K562 (cell line): ENCODE results near the gene ENPP7. TPM values are rescaled to one million over a fixed set of nuclear protein-coding genes. Genes with fewer than 3 reads are reported as not detected.

Experiments used
- ATAC-seq: fragments of 200-7000 bp; cut with Tn5 transposase; 3 replicates; pipeline ENCODE4 v1.9.1; 2020; ENCODE audit warnings: moderate library complexity
- BruUV-seq: library from RNA; stranded (reverse); fragments of 400-500 nt; replicated peaks from 2 replicates; lab custom pipeline; 2021; lab: Mats Ljungman, UMichigan
- CTCF ChIA-PET: fragments of 300-600 bp; formaldehyde crosslinking; extraction: SDS; loops from one replicate; lab custom pipeline; 2021; ENCODE audit warnings: low intra/inter-chr PET ratio; lab: Yijun Ruan, JAX
- POLR2A ChIA-PET: fragments of 300-600, 350-650 bp; sonication (Branson Sonifier 250); formaldehyde crosslinking; extraction: SDS; loops from one replicate; lab custom pipeline; 2021; ENCODE audit warnings: antibody characterized with exemption, inconsistent platforms; lab: Yijun Ruan, JAX
- DNase-seq, 4 experiments: peaks; one replicate each; pipeline versions ENCODE4 v3.0.0 to v3.0.0-alpha.2; 2011 to 2018; ENCODE audit warnings: low spot score in 3 of 4, mixed read lengths in 3 of 4; ENCODE audit errors: extremely low read depth in 1 of 4
- FAIRE-seq: peaks from 2 replicates; lab custom pipeline; 2011; peaks lifted over from hg19 to GRCh38; lab: Jason Lieb, UNC
- H2AFZ ChIP-seq: 2 replicates; pipeline ENCODE4 v1.6.0; 2011; ENCODE audit warnings: low read depth, low read length, control low read depth, inconsistent platforms
- H3K27ac ChIP-seq: fragments of 200-600 bp; 3 replicates; pipeline ENCODE4 v1.8.0; 2011; ENCODE audit warnings: low read depth, mild to moderate bottlenecking, control low read depth, inconsistent platforms, low read length, moderate library complexity, mixed read lengths; ENCODE audit errors: extremely low read depth
- H3K27me3 ChIP-seq, 2 experiments: fragments of 300-600 bp in 1 of 2; 2 replicates in 1 of 2; 3 replicates in 1 of 2; pipeline versions ENCODE4 v1.6.0 to v1.8.0; 2011; ENCODE audit warnings: inconsistent platforms in 2 of 2, low read length in 2 of 2, mild to moderate bottlenecking in 1 of 2, mixed read lengths in 1 of 2, moderate library complexity in 1 of 2; ENCODE audit not compliant: control insufficient read depth in 2 of 2, insufficient read depth in 2 of 2
- H3K36me3 ChIP-seq: fragments of 300-600 bp; 3 replicates; pipeline ENCODE4 v1.8.0; 2011; ENCODE audit warnings: mild to moderate bottlenecking, low read length, inconsistent platforms; ENCODE audit not compliant: control insufficient read depth, insufficient read depth
- H3K4me1 ChIP-seq, 2 experiments: fragments of 200-600 bp in 1 of 2; replicated peaks in 1 of 2; 2 replicates in 1 of 2; 3 replicates in 1 of 2; pipeline versions ENCODE4 v1.5.1 to v1.8.0; 2011; ENCODE audit warnings: inconsistent platforms in 2 of 2, low read length in 2 of 2, mild to moderate bottlenecking in 1 of 2, mixed read lengths in 1 of 2, moderate library complexity in 1 of 2; ENCODE audit not compliant: control insufficient read depth in 2 of 2, insufficient read depth in 2 of 2
- H3K4me2 ChIP-seq: 2 replicates; pipeline ENCODE4 v1.6.1; 2011; ENCODE audit warnings: low read length, control low read depth, inconsistent platforms, mixed read lengths; ENCODE audit not compliant: insufficient read depth
- H3K4me3 ChIP-seq: fragments of 200-600 bp; sonication (generic), shearing (Covaris generic); 2 replicates; pipeline ENCODE4 v1.5.1; 2016; ENCODE audit warnings: control low read depth, inconsistent platforms
- H3K79me2 ChIP-seq: fragments of 200-600 bp; 3 replicates; pipeline ENCODE4 v1.8.0; 2011; ENCODE audit warnings: low read length, inconsistent platforms; ENCODE audit not compliant: control insufficient read depth, insufficient read depth
- H3K9ac ChIP-seq, 2 experiments: 2 replicates each; pipeline versions ENCODE4 v1.6.0 to v1.6.1; 2011; ENCODE audit warnings: low read depth in 2 of 2, low read length in 2 of 2, control low read depth in 1 of 2, inconsistent platforms in 1 of 2, mild to moderate bottlenecking in 1 of 2, mixed read lengths in 1 of 2; ENCODE audit not compliant: insufficient read depth in 1 of 2
- H3K9me1 ChIP-seq: one replicate; pipeline ENCODE4 v1.6.0; 2011; ENCODE audit warnings: inconsistent platforms, mild to moderate bottlenecking, low read length, moderate library complexity; ENCODE audit not compliant: control insufficient read depth, insufficient read depth
- H3K9me3 ChIP-seq: replicated peaks from 2 replicates; pipeline ENCODE4 v1.5.1; 2011; ENCODE audit warnings: low read depth, low read length, inconsistent platforms; ENCODE audit not compliant: control insufficient read depth, insufficient read depth
- H4K20me1 ChIP-seq: replicated peaks from 2 replicates; pipeline ENCODE4 v1.6.1; 2011; ENCODE audit warnings: low read length, inconsistent platforms, mixed read lengths; ENCODE audit not compliant: control insufficient read depth, insufficient read depth
- C11orf30 ChIP-seq: fragments of 450-650 bp; IDR thresholded peaks from 2 replicates; pipeline ENCODE4 v1.6.1; 2016; ENCODE audit warnings: low read depth, mild to moderate bottlenecking
- CBFB ChIP-seq: sonication (generic); formaldehyde crosslinking; IDR thresholded peaks from 2 replicates; pipeline ENCODE4 v1.4.0; 2020; ENCODE audit warnings: mild to moderate bottlenecking, missing genetic modification reagents
- CBX5 ChIP-seq: IDR thresholded peaks from 2 replicates; pipeline ENCODE4 v1.6.1; 2014; ENCODE audit warnings: low read depth, borderline replicate concordance
- CHD4 ChIP-seq: fragments of 200-600 bp; sonication (generic); IDR thresholded peaks from 3 replicates; pipeline ENCODE4 v1.6.1; 2012; ENCODE audit warnings: low read depth, mild to moderate bottlenecking, mixed read lengths, low read length, inconsistent platforms; ENCODE audit not compliant: insufficient read depth, insufficient replicate concordance, poor library complexity, severe bottlenecking
- CREB5 ChIP-seq: fragments of 250-450 bp; sonication (Bioruptor Pico); IDR thresholded peaks from 2 replicates; pipeline ENCODE4 v1.5.0; 2020; ENCODE audit warnings: mild to moderate bottlenecking
- DMBX1 ChIP-seq: fragments of 250-450 bp; sonication (Bioruptor Pico); IDR thresholded peaks from 2 replicates; pipeline ENCODE4 v1.8.0; 2022; ENCODE audit warnings: inconsistent platforms, mild to moderate bottlenecking, moderate library complexity, borderline replicate concordance
- NEUROD1 ChIP-seq: fragments of 150-350 bp; IDR thresholded peaks from 2 replicates; pipeline ENCODE4 v1.6.1; 2014; ENCODE audit warnings: borderline replicate concordance, low read length, low read depth; ENCODE audit not compliant: partially characterized antibody
- NFE2 ChIP-seq: IDR thresholded peaks from 2 replicates; pipeline ENCODE4 v1.6.1; 2014; ENCODE audit warnings: antibody characterized with exemption, low read depth
- NFIC ChIP-seq: fragments of 450-650 bp; IDR thresholded peaks from 2 replicates; pipeline ENCODE4 v1.6.1; 2017; ENCODE audit warnings: mild to moderate bottlenecking, inconsistent platforms
- ZNF316 ChIP-seq: fragments of 450-650 bp; IDR thresholded peaks from 2 replicates; pipeline ENCODE4 v1.6.1; 2016
- WGBS: fragments of 100-300 bp; shearing (Covaris generic); methylation state at CpG from one replicate; pipeline ENCODE4 v1.1.6; 2016; ENCODE audit warnings: low coverage, mixed read lengths; ENCODE audit not compliant: insufficient coverage; ENCODE audit errors: missing lambda C conversion rate; 5-methylcytosine and 5-hydroxymethylcytosine counted together
- in situ Hi-C: fragments of 300-500 bp; cut with MboI; formaldehyde crosslinking; loops from 4 replicates; pipeline ENCODE4 v1.15.0; 2018; ENCODE audit warnings: inconsistent platforms, mixed read lengths
- intact Hi-C: fragments of 100-400 bp; cut with micrococcal nuclease; formaldehyde crosslinking; loops from 2 replicates; pipeline ENCODE4 v1.14.2; 2022
- polyA plus RNA-seq, 8 experiments: library from polyadenylated mRNA; depleted of rRNA in 4 of 8; stranded (reverse) in 5 of 8; unstranded in 3 of 8; fragments of >200 nt; fragmentation: Nextera tagmentation in 2 of 8; fragmentation: Illumina TruSeq in 1 of 8; extraction: Ambion mirVana in 2 of 8; extraction: Trizol in 1 of 8; gene quantifications; 2 replicates each; pipeline versions ENCODE4 v1.2.1 to v1.2.3, GENCODE V29; 2011 to 2014; ENCODE audit warnings: inconsistent platforms in 1 of 8, missing spikeins in 1 of 8
- total RNA-seq, 7 experiments: library from RNA; depleted of rRNA in 6 of 7; stranded (reverse); fragments of >200 nt in 6 of 7; fragmentation: Illumina TruSeq in 2 of 7; extraction: Trizol in 2 of 7; gene quantifications; 2 replicates each; pipeline versions ENCODE4 v1.2.1 to v1.2.3, GENCODE V29; 2011 to 2021; ENCODE audit warnings: low replicate concordance in 1 of 7
- TF ChIP-seq, protein P1 (sequence below): fragments of 450-650 bp; IDR thresholded peaks from 2 replicates; pipeline ENCODE4 v1.6.1; 2016; ENCODE audit warnings: antibody characterized with exemption

The ENPP7 gene
- total and polyA plus RNA-seq, 9 of the 15 experiments (the other 6 are each of a cell fraction or from before 2014, with no cell fraction given), result not detected

DNA sequence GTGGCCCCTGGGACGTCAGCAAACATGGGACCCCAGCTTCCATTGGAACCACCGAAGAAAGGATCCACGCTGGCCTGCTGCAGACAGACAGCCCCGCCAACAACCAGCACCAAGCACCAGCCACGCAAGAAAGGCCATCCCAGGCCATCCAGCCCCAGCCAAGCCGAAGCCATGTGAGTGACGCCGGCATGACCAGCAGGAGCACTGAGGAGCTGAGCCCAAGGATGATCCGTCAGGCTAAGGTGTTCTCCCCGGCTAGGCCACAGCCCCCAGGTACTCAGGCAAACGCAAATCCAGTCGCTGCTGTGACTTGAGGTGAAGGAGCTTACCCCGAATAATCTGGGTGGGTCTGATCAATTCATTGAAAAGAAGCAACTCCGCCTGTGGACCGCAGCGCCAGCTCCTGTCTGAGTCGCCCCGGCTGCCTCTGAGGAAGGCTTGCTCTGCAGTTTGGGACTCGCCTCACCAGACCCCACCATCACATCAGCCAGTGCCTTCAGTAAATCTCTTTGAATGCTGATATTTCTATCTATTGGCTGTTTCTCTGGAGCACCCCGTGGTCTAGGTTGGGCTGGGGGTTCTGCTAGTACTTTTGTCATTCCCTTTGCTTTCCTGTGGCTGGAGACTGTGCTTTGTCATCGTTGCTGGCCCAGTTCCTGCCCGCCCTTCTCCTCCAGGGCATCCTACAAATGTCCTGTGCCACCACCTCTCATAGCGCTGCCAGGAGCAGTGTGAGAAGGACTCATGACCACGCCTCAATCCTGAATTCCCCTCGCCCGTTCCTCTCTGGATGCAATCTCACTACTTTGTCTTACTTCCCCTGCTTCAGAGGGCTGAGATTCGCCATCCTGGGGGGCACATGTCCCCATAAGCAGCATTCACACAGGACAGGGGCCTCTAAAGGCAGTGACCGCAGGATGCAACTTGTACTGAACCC lies 39.1 kb downstream of the ENPP7 start:
- Histone ChIP-seq H3K27me3 (peaks cover 0 to 2% of the 10 kb centered on the region in 2 experiments; a peak in 1 of 5 replicates), H2AFZ (0 out of 2 replicates have a peak overlapping the region, but pooled peaks have one; percentile 26), H3K27ac (no peak overlapping the region), H3K79me2 (no peaks in the 10 kb centered on the region), H3K9ac (peak overlapping the region in 1 of 2 experiments; percentile 72; a peak in 2 of 4 replicates), H3K4me2 (no peak overlapping the region), H3K4me1 (peaks cover 4 to 13% of the 10 kb centered on the region in 2 experiments; a peak in 4 of 5 replicates), H4K20me1 (no peaks in the 10 kb centered on the region), H3K4me3 (no peak overlapping the region), H3K9me3 (no peaks in the 10 kb centered on the region; the same call in 1 of the 2 replicates), H3K9me1 (no peaks in the 10 kb centered on the region), H3K36me3 (no peaks in the 10 kb centered on the region)
- FAIRE-seq (no peak), DNase-seq (no peak), ATAC-seq (peak; percentile 47; the same call in 2 of the 3 replicates)
- TF ChIP-seq C11orf30 (peak; percentile 25; the same call in 1 of the 2 replicates), NEUROD1 (no peak), ZNF316 (no peak), NFIC (peak; percentile 56), CBX5 (no peak), CHD4 (no peak), DMBX1 (no peak), NFE2 (peak; percentile 38; the same call in 1 of the 2 replicates), CREB5 (CRISPR knock-in tag) (no peak), CBFB (CRISPR knock-in tag) (no peak)
- TF ChIP-seq, protein P1, sequence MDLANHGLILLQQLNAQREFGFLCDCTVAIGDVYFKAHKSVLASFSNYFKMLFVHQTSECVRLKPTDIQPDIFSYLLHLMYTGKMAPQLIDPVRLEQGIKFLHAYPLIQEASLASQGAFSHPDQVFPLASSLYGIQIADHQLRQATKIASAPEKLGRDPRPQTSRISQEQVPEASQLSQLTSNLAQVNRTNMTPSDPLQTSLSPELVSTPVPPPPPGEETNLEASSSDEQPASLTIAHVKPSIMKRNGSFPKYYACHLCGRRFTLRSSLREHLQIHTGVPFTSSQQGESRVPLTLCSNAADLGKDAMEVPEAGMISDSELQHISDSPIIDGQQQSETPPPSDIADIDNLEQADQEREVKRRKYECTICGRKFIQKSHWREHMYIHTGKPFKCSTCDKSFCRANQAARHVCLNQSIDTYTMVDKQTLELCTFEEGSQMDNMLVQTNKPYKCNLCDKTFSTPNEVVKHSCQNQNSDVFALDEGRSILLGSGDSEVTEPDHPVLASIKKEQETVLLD, result no peak
- WGBS, result 38% methylated on average over 27 of the region's 28 CpGs
- ChIA-PET CTCF (no interaction called here), POLR2A (interaction anchor here (0.5 to 0.9 kb wide), 3 partner anchors 8 to 34 kb away, joined by 3 to 5 read pairs (median 3); partner anchors contain the start of gene CBX2)
- in situ Hi-C loops, result no loop called here
- intact Hi-C loops, result no loop called here
- BruUV-seq, result no TSS peak
